Limb (tissue), 2 donors: ENCODE results near the gene E2F4.
A peak's percentile ranks its signal among the peaks of the same experiment; 100 is the strongest.

ENCODE experiments used
- DNase-seq, 2 donors: peaks; one replicate each; pipeline ENCODE4 v3.0.0-alpha.2; 2016; ENCODE audit errors: extremely low spot score in 2 of 2

E2F4 gene

DNA sequence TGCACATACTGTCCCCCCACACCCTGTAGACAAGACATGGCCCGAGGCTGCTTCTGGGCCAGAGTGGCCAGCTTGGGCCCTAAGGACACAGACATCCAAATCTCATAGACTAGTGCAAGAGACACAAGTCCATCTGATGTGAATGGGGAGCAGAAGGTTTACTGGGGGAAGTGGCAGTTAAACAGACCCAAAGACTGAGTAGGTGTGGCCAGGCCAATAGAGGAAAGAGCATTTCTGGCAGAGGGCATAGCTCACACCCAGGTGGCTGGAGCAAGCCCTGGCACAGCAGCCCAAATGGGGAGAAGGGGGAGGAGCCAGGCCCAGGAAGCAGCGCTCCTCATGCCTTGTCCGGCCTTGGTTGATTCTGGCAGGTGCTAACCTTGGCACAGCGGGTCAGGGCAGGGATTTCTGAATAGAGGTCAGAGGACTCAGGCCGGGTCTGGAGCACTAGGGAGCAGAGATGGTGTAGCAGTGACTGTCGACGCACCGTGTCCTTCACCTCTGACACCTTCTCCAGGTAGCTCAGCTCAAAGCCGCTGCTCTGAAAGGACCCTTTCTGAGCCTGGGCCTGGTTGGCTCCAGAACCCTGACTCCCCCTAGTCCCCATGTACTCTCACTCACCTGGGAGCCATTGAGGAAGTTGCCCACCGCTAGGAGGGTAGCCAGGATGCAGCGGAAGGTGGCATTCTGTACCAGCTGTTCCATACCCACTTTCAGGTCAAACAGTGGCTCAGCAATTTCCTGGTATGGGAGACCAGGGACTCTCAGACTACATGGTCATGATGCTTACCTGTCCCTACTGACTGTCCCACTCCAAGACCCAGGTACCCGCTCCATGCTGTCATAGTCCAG is 39.1 kb downstream of the E2F4 start:
- DNase-seq, result no peak

DNA sequence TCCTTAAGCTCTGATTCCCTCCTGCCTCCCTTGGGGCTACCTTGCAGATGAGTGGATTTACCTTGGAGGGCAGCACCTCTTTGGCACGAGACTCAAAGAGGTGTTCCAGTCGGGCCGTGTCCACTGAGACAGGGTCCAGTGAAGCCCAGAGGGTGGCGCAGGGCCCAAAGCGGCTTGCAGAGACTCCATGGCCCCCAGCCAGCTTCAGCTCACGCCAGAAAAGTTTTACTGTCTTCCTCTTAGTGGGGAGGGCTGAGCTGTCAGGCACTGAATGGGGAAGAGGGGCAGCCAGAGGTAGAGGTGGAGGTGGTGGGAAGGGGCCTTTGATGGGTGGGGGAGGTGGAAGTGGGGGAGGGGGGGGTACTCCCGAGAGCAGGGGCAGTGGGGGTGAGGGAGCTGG is 41.6 kb downstream of the E2F4 start:
- DNase-seq, result no peak

DNA sequence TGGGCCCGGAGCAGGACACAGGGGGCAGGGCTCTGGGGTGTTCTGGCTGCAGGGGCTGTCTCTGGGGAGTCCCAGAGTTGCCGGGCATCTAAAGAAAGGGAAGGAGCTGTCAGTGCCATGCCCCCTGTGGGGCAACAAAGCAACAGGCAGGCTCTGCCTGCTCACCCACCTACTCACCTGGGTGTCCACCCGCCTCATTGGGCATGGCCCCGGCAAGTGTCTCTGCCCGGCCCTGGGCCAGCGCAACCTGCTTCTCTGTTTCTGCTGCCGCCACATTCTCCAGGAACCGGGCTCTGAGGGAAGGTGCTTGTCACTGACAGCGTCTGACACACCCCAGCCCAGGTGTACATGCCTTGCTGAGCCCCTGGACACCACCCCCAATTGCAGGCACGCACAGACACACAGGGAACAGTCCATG is 42.2 kb downstream of the E2F4 start:
- no peak for DNase-seq

DNA sequence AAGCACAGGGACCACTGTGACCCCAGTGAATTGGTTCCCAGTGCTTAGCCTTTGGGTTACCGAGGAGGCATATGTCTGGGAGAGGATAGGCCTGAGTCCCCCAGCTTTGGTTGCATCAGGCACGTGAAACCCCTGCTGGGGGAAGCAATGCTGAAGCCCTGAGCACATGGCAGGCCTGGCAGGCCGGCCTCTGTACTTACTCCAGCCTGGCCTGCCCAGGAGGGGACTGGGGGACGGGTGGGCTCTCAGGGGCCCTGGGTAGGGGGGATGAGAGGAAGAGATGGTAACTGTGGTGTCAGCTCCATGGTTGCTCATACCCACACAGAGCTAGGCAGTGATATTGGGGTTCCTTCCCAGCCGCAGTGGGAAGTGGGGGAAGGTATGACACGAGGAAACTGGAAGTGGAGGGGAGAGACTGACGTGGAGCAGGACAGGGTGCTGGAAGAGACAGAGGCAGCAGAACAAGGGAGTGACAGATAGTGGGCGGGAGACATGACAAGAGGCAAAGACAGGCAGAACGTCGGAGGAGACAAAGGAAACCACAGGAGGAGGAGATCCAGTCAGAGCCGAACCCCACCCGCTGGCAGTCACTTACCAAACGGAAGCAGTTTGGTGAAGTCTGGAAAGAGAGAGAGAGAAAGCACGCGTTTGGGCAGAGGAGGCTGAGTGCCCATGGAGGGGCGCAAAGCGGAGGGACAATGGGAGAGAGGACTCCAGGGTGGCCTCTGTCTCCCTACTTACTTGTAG is 44.0 kb downstream of the E2F4 start:
- DNase-seq, result no peak

DNA sequence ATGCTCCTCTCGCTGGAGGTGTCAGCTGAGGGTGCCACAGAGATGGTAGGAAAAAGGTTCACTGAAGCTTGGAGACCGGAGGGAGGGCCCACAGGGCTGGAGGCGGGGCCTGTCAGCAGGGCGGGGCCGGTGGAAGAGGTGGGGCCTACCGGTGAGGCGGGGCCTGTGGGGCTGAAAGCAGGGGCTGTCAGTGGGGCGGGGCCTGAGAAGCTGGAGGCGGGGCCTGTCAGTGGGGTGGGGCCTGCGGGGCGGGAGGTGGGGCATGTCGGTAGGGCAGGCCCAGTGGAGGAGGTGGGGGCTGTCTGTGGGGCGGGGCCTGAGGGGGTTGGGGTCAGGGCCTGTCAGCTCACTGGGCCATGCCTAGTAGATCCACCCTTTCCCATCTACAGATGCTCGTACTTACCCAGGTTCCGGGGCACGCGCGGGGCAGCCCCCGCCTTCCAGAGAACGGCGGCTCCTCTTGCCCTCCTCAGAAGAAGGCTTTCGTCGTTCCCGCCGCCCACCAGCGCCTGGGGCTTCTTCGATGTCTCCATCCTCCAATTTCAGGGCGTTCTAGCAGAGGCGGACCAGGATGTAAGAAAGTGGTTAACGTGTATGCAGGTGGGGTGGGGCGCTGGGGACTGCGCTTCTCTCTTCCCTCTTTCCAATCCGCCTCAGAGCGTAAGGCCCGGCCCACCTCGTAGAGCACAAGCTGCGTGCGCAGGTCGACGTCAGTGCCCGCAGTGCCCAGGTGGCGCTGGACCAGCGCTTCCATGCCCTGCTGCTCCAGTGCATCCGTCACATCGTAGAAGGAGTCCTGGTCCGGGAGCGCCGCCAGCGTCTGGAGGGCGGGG is 44.8 kb downstream of the E2F4 start:
- DNase-seq, result peak in 1 of 2 donors; percentile 64

DNA sequence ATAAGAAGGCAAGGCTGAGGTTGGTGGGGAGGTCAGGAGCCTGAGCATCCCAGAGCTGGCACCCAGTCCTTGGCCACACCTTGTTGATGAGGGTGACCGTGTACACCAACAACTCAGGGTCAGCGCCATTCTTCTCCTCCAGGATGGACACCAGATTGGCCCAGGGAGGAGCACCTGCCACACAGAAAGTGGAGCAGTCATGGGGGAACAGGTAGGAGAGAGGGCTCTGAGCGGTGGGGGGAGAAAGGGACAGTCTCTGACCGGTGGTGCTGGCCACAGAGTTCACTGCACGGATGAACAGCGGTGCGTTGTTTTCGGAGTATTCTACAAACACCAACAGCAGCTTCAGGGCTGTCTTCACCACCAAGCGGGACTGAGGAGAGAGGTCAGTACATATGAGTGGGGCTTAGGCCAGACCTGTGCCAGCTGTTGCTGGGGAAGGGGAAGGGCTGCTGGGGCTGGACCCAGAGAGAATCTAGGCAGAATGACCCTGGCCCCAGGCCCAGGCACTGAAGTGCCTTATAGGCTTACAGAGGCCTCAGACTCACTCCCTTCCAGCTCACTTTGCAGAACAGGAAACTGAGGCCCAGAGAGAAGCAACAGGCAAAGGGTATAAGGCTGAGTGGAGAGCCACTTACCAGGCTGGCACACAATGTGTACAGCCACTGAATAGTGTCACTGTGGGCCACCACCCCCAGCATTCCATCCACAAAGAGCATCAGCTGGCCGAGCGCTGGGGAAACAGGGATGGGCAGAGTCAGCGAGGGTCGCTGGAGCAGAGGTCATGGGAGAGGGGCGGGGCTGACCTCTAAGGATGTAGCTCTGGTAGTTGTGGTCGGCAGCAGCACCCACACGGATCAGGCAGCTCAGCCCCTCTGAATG is 45.7 kb downstream of the E2F4 start:
- no peak for DNase-seq

DNA sequence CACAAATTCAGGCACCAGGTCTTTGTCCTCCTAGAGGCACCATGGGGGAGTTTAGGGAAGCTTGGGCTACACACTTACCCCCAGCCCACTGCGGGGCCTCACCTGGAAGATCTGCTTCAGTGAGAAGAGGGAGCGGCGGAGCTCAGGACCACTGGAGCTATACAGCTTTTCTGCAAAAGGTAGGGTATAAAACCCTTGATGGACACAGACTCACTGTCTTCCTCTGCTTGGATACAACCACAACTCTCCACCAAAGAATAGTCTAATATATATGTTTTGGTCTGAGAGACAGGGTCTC is 46.3 kb downstream of the E2F4 start:
- no peak for DNase-seq

DNA sequence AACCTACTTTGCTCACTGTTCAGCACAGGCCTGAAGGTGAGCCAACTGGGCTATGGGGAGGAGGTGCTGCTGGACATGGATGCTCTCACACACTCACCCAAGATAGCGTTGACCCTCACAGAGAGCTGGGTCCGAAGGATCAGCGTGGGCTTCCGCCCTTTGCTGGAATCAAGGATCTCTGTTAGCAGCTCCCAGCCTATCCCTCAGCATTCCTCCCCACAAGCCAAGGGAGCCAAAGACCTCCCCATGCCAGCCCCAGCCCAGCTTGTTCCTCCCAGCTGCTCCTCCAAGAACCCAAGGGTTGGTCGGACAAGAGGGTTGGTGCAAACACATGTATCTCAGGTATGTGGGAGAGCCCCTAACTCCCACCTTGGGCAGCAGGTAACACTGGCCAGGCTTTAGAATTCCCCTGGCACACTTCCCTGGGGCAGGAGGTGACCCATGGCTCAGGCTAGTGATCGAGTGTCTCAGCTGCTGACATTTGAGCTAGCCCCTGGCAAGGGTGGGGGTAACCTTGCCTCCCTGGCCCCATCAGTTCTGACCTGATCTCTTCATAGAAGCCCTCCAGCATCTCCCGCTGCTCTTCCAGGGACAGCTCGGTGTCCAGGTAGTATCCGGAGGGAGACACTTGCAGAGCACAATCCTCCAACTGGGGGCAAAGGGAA is 47.0 kb downstream of the E2F4 start:
- no peak for DNase-seq

DNA sequence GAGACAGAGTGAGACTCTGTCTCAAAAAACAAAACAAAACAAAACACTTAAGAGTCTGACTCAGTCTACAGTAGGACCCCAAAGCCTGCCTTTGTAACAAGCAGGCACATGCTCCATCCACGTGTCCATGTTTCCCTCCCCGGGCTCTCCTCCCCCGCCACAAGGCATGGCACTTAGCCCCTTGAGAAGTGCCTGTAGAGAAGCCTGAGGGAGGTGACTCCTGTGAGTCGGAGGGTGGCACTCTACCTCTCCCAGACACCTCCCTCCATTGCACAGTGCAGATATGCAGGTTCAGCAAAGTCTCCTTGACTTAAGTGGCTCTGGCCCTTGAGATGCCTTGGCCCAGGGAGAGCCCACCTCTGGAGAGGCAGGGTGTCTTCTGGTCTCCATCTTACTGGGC is 48.6 kb downstream of the E2F4 start:
- DNase-seq, result no peak

DNA sequence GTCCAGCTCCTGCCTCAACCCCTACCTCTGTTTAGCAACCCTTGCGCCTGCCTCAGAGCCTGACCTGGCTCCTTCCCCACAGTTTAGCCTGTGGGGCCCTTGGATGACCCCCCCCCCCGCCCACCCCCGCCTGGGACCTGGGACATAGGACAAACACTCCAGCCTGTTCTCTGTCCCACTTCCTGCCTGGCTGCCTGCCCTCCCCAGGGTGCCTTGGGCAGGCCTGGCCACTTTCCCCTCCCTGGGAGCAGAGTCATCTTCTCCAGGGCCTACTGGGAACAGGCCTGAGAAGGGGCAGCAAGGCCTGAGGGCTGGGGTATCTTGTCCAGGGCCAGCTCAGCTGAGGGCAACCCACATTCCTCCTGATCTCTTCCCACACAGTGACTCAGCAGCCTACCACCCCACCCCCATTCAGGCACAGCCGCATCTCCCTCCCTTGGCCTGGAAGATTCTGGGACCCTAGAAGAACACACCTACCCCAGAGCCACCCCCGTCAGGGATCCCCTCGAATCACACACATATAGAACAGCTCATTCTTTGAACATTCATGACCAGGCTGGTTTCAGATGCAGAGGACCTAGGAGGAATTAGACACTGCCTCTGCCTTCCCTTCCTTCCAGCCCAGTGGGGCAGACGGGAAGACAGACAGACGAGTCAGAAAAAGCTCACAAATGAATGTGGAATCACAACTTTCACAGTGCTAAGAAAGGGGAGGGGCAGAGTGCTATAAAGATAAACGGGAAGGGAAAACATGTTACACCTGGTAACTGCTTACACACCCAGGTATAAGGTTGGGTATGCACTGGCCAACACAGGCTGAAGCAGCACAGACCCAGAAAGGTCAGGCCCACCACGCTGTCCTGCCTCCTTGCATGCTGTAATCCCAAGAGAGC is 49.3 kb downstream of the E2F4 start:
- DNase-seq, result no peak

DNA sequence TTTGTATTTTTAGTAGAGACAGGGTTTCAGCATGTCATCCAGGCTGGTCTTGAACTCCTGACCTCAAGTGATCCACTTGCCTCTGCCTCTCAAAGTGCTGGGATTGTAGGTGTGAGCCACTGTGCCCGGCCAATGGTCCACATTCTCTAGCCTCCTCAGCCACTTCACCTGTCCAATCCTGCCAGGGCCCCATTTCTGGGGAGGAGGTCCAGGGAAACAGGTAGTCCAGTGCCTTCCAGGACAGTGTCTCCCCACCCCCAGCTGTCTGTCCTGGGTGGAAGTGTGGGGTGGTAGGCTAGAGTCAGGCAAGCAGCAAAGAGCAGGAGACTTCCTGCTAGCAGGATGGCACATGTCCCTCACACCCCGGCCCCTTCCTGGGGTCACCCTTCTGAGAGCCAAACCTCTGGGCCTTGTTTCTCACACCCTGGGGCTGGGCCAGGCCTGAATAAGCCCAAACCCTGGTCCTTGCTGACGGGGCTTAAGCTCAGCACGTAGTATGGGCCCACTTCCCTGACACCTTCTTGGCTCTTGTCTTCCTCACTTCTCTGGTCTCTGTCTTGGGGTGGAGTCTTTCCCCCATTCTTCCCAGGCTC is 50.3 kb downstream of the E2F4 start:
- no peak for DNase-seq

DNA sequence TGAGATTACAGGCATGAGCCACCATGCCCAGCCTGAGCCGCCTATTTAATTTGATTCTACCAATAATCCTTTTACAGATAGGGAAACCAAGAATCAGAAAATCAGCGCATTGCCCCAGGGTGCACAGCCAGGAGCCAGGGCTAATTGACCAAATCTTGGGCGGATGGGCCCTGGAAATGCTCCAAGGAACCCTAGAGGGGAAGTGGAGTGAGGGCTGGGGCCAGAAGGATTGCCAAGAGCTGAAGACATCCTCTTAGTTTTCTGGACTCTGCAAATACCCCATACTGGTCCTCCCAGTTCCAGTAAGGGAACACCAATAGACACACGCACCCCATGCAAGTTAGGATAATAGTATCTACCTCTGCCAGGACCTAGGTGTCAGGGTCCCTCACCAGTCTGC is 51.5 kb downstream of the E2F4 start:
- no peak for DNase-seq

DNA sequence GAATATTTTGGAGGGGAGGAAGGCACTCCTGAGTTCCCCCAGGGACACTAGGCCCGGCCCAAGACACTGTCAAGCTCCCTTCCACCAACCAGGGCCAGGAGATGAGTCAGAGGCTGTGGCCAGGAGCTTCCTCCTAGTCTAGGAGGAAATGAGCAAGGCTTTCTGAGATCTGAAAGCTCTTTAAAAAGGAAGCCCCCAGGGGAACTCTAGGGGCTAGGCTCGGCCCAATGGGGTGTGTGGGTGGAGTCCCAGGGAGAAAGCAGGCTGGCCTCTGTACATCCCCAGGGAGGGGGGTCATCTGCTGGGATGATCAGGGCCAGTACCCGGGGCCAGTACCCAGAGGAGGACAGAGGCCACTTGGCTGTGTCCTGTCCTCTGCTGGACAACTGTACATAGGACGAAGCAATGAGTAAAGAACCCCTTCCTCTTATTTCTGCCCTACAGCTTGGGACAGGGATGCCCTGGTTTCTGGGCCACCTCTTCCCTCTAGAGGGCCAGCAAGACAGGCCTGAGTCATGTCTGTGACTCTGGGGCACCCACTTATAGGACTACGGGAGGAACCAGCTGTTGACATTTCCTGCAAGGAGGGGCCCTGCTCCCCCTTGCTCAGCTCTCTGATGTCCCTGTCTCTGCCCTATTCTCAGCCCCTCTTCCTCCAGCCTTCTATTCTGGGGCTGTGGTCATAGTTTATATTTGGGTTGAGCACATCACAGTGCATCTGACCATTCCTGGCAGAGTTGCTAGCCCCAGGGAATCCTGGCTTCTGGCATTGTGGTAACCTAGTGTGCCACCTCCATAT is 52.6 kb downstream of the E2F4 start:
- peak in 1 of 2 donors; percentile 26 for DNase-seq

DNA sequence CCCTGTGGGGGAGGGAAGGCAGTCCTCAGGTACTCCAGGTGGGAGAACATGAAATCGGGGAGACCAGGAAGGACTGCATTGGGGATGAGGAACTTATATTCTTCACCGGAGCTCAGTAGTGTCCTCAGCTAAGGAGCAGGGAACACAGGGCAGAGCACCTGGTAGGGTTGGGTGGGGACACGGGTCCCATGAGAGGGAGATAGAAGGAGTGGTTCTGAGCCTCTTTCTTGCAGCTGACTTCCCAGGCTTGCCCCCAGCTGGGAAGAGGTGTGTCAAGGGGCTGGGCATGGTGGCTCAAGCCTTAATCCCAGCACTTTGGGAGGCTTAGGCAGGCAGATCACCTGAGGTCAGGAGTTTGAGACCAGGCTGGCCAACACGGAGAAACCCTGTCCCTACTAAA is 53.2 kb downstream of the E2F4 start:
- DNase-seq, result no peak

DNA sequence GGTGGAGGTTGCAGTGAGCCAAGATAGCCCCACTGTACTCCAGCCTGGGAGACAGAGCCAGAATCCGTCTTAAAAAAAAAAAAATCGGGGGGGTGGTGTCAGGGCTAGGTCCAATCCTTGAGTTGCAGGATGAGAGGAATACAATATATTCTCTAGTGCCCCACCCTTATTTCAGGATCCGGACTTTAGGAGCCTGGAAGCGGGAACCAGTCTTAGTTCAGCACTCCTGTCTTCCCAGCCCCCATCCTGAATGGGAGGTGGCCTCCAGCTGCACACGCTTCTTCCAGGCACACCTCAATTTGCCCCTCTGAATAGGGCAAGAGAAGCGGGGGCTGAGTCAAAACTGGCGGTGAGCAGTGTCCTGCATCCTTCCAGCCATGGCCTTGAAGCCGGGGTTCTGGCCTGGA is 53.7 kb downstream of the E2F4 start:
- peak in 1 of 2 donors; percentile 58 for DNase-seq

DNA sequence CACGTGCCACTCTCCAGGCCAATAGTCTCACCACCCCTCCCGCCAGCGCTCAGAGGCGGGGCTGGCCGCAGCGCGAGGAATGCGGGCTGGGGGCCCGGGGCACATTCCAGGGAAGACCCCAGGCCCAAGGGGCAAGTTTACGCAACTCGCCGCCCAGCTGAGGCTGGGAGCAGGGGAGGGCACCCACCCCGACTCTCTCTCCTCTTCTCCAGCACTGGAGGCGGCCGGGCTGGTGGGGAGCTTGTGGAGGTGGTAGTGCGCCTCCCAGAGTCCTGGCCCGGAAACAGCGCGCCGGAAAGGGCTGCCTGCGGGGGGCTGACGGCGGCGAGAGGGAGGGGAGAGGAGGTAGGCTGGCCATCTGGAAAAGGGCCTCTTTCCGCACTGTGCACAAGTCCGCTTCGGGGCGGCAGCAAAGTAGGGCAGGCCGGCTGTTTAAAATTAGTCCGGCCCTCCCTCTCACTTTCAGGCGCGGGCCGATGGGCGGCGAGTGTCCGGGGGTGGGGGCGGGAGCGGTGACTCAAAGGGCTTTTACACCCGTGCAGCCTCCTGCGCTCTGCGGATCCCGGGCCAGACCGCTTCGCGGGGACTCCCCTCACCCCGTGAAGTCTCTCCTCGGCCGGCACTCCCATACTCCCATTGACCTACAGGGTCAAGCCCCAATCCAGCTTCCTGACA is 54.3 kb downstream of the E2F4 start:
- peak; percentile 61 to 88 for DNase-seq

DNA sequence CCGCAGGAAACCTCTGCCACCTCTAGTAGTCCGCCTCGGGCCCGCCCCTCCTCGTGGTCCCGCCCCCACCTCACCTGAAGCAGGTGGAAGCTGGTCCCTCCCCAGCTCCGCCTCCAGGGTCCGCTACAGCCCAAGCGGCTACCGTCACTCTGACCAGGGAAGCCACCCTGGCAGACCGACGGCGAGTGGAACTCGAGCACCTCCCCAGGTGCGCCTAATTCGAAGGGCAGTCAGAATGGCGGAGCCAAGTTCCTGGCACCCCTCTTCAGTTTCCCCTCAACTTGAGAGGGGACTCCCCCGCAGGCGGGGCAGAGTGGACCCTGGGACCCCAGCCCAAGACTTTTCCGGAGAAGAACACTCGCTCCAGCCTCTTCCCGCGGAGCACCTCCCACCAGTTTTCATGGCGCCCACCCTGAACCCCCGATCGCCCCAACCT is 54.8 kb downstream of the E2F4 start:
- peak in 1 of 2 donors; percentile 68 for DNase-seq
